ENCODE measurements around the gene CTSW.

CTSW gene

GRCh38 chr11:65903715-65904114 is 24.1 kb downstream of the CTSW start:
- ATAC-seq, result no peak
- no peak for TF ChIP-seq ZFP30 (CRISPR knock-in tag; IDR thresholded peaks at IDR 0.05)
- TF ChIP-seq CSDC2 (CRISPR knock-in tag; IDR thresholded peaks at IDR 0.05), result no peak
- TF ChIP-seq POU6F1 (CRISPR knock-in tag; IDR thresholded peaks at IDR 0.05; ENCODE audit: borderline replicate concordance, low read depth), result no peak
- TF ChIP-seq ZNF70 (CRISPR knock-in tag; IDR thresholded peaks at IDR 0.05), result no peak

- TF ChIP-seq SNAI2 (CRISPR knock-in tag; IDR thresholded peaks at IDR 0.05) (no peak), CSDC2 (CRISPR knock-in tag; IDR thresholded peaks at IDR 0.05) (no peak), ZNF70 (CRISPR knock-in tag; IDR thresholded peaks at IDR 0.05) (no peak), TCF4 (CRISPR knock-in tag; IDR thresholded peaks at IDR 0.05; ENCODE audit: borderline replicate concordance) (no peak), TSHZ2 (CRISPR knock-in tag; IDR thresholded peaks at IDR 0.05) (no peak), TOX (CRISPR knock-in tag; IDR thresholded peaks at IDR 0.05; ENCODE audit: borderline replicate concordance) (no peak), POU6F1 (CRISPR knock-in tag; IDR thresholded peaks at IDR 0.05; ENCODE audit: borderline replicate concordance, low read depth) (no peak)
- ATAC-seq, result no peak
Observed at GRCh38 chr11:65906602-65907001, 27.0 kb downstream of the CTSW start.

GRCh38 chr11:65907878-65908277 is 28.2 kb downstream of the CTSW start:
- no peak for ATAC-seq

More at GRCh38 chr11:65907878-65908277, 28.2 kb downstream of the CTSW start:
- TF ChIP-seq ZNF565 (CRISPR knock-in tag; conservative IDR thresholded peaks at IDR 0.05; ENCODE audit: low read depth) (no peak), CREB5 (CRISPR knock-in tag; IDR thresholded peaks at IDR 0.05; ENCODE audit: low read depth) (no peak), TSHZ2 (CRISPR knock-in tag; IDR thresholded peaks at IDR 0.05) (no peak), PATZ1 (CRISPR knock-in tag; IDR thresholded peaks at IDR 0.05; ENCODE audit: borderline replicate concordance) (no peak), ZFP3 (CRISPR knock-in tag; IDR thresholded peaks at IDR 0.05) (no peak), TOX (CRISPR knock-in tag; IDR thresholded peaks at IDR 0.05; ENCODE audit: borderline replicate concordance) (no peak), OSR1 (CRISPR knock-in tag; IDR thresholded peaks at IDR 0.05) (no peak)

All from SK-N-SH treated with all-trans-retinoic acid at 6 μM for 48 hours (cell line).